GM21360 (cell line): ENCODE measurements around the gene APLP2.

ENCODE experiments used
- ATAC-seq: cut with Tn5 transposase; IDR thresholded peaks from one replicate; pipeline ENCODE4 v1.9.1; 2021; ENCODE audit warnings: mild to moderate bottlenecking, moderate library complexity; ENCODE audit not compliant: unreplicated experiment

APLP2 gene

DNA sequence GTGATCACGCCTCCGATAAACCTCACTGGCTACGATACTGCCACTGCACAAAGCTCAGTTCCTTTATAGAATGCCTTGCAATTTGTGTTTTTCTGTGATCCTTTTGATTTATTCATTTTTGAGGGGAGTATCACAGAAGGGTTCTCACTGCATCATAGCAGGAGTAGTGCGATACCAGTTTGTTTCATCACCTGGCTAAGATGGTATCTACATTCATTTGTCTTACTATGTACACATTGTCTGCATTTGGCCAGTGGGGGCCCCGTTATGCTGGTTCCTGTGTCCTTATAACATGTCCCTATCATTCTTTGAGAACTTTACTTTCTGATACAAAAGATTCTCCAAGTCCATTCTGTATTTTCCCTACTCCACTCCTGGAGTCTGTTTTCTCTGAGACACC is 44.6 kb downstream of the APLP2 start:
- no peak for ATAC-seq

DNA sequence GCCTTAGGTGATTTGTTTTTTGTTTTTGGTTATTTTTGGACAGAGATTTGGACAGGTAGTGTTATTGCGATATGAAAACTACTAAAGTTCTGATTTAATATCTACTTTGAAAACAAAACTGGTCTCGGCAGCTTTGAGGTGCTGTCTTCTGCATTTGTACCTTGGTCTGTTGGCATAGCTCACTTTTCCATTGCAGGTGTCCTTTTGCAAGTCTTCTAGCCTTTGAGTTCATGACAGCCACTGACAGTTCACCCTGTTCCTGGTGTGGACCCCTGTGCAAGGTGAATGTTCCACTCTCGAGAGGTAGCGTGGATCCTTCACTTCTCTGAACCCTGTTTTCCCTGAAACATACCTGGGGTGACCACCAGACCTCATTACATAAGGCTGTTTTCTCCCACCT is 45.0 kb downstream of the APLP2 start:
- no peak for ATAC-seq

DNA sequence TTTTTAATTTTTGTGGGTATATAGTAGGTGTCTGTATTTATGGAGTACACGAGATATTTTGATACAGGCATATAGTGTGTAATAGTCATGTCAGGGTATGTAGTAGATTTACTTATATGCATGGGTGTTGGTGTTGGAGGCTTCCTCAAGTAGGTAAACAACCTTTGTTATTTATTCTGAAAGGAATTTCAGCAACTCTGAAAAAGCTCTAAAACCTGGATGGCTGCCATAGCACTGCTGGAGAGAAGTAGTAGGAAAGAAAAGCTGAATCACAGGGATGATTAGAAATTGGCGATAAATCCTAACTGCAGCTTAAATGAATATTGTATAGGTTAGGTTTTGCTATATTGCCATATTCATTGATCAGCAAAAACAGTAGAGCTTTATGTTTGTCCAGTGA is 45.5 kb downstream of the APLP2 start:
- ATAC-seq: no peak

DNA sequence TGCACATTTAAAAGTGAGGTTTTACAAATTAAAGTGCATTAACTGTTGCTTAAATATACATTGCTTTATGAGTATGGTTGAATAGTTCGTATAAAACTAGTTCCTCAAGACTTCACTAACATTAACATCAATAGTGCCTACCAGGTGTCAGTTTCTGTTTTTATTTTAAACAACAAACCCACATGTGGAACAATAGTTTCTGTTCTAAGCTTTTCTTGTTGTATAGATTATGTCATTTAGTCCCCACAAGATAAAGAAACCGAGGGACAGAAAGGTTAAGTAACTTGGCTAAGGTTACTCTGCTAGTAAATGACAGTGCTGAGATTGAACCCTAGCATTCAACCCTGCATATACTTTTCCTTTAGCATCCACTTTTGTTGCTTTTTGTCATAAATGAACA is 48.5 kb downstream of the APLP2 start:
- peak; percentile 92 for ATAC-seq

- peak; percentile 54 for ATAC-seq
Observed at GRCh38 chr11:130118636-130119387, 49.1 kb downstream of the APLP2 start.

DNA sequence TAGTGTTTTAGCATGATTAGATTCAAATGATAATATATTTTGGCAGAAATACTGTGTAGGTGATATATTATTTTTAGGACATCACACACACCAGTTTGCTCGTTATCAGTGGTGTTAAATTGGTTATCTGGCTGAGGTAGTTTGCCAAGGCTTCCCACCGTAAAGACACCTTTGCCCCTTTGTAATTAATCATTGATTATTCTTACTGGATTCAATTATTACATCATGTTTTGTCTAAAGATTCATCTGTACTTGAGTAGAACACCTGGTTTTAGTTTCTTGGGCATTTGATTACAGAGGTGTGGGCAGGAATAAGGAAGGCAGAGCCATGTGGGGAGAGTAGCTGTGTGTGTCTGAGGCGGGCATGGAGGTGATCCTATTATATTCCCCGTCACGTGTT is 50.4 kb downstream of the APLP2 start:
- ATAC-seq: no peak

DNA sequence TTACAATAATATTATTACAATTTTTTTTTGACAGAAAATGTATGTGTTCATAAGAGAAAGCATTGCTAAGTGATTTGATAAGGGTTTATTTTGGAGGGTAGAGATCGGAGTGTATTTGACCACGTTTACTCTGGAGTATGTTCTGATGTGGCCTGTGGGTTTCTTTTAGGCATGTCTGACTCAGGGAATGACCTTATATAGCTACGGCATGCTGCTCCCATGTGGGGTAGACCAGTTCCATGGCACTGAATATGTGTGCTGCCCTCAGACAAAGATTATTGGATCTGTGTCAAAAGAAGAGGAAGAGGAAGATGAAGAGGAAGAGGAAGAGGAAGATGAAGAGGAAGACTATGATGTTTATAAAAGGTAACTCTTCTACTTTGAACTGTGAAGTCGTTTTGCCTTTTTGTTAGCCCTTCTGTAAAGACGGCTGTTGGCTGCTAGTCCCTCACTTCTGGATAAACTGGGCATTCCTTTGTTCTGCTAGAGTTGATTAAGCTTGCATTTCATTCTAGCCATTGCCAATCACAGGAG is 51.8 kb downstream of the APLP2 start:
- ATAC-seq: no peak

- no peak for ATAC-seq
Observed at GRCh38 chr11:130122141-130122575, 52.5 kb downstream of the APLP2 start.

DNA sequence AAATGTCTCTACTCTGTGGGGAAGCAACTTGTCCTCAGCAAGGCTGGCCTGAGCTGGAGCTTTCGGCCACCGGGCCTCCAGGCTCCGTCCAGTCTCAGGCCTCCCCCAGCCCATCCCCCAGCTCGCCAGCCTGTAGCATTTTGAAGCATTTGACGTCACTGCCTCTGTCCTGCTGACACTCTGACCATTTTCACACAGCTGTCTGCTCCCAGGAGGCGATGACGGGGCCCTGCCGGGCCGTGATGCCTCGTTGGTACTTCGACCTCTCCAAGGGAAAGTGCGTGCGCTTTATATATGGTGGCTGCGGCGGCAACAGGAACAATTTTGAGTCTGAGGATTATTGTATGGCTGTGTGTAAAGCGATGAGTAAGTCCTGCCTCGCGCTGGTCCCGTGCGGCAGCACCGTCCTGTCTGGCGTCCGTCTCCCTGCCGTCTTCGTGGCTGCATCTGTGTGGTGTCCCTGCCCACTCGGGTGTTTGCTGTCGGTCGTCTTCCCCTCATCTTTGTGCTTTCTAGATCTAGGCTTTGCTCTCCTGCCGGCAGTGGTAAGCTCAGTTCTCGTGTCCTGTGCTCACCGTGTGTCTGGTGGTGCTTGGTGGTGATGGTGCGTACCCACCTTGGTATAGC is 53.8 kb downstream of the APLP2 start:
- ATAC-seq: no peak

GRCh38 chr11:130124096-130124495 is 54.4 kb downstream of the APLP2 start:
- no peak for ATAC-seq

DNA sequence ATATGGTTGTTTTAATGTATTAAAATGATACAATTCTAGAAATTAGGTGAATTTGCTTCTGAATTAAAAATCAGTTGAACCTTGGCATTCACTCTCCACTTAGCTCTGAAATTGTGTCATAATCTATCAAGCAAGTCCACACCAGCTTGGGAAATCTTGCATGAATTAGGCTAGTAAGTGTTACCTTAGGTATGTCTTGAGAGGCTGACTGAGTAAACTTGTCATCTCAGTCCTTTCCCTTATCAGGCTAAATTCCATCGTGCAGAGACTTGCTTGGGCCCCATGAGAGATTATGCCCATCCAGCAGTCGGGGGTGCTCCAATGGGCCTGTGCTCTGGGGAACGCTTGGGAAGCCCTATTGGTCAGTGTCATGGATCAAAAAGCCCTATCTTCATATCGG is 55.9 kb downstream of the APLP2 start:
- no peak for ATAC-seq

DNA sequence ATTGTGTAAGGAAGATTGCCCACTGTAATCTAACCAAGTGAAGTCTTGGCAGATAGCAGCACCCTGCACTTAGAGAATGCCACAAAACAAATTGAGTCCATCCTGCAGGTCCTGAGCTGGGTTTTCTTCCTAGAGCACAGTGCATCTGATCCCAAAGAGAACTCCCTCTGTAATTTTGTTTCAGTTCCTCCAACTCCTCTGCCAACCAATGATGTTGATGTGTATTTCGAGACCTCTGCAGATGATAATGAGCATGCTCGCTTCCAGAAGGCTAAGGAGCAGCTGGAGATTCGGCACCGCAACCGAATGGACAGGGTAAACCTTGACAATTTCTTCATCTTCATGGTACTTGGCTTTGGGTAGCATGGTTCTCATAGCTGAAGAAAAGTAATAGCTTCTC is 56.8 kb downstream of the APLP2 start:
- ATAC-seq: no peak

DNA sequence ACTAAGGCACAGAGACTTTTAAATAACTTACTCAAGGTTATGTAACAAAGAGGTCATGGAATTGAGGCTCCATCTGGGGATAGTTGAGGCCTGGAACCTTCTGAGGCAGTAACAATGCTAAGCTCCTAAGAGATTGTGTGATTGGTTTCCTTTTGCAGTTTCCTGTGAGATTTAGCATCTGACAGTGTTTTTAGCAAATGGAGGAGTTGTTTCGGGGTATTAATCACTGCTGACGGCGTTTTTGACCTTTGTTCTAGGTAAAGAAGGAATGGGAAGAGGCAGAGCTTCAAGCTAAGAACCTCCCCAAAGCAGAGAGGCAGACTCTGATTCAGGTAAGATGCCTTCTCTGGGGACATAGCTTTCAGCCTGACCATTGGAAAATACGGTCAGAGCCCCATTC is 57.8 kb downstream of the APLP2 start:
- ATAC-seq: no peak

DNA sequence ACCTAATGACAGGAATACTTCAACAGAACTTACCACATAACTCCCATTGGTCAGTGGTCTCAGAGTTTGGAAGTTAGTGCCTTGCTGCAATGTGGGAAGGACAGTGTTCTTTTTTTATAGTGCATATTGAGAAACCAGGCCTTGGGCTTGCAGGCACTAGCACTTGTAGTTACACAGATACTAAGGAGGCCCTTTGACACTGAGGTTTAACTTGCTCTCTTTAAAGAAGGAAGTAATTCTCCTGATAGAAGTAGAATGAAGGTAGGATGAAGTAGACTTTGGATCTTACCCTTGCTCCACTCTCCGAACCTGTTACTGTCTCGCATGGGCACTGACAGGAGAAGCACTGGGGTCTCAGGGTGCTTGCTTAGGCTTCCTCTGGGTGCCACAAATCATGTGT is 58.9 kb downstream of the APLP2 start:
- ATAC-seq: no peak

- ATAC-seq: no peak
Observed at GRCh38 chr11:130129922-130130321, 60.2 kb downstream of the APLP2 start.

DNA sequence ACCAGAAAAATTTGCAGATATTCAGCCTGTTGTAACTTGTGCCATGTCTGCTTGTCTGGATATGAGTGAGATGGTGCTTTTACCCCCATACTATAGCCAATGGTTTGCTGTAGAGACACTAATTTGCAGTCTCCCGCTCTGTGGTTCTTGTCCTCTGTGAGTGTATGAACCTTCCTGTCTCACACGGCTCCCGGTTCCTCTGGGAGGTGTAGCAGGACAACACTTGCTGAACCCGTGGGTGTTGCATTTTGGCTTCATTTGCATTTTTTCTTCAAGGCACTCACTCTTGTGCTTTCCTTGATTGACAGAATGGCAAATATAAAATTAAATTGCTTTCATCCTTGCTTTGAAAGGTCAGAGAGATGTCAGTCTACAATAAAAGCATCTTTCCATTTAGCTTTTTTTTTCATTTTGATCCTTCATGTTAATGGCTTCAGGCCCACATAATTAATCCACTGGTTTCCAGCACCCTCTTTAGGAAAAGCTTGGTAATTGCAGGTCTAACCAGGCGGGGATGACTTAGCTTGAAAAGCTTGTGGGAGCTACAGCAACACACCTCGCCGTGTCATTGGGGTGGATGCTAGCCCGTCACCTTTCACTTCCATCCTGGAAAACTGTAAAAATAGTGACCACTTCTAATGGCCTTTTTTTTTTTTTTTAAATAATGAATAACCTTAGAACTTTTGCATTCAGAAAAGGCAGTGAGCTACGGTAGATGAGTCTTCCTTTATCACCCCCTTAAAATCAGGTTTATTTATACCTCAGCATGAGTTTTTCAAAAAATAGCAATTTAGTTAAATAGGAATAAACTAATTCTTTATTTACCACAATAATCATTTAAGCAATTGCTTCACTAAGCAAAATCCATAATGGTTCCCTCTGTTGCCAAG is 62.5 kb downstream of the APLP2 start:
- peak; percentile 77 for ATAC-seq

DNA sequence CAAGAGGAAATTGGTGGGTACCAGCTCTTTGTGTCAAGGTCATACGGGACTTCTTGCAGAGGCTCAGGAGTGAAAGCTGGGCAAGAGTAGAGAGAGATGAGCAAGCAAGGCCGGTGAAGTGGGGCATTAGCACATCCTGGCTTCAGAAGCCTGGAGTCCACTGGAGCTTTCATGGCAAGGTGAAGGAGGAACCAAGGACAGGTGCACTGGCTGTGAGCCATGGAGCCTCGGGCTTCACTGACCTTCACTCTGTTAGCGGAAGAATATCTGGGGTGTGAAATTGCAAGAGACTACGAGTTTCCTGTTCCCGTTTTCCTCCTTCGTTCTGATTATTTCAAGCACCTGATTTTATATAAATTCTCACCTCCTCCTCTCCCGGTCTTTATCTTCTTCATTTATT is 64.0 kb downstream of the APLP2 start:
- no peak for ATAC-seq

DNA sequence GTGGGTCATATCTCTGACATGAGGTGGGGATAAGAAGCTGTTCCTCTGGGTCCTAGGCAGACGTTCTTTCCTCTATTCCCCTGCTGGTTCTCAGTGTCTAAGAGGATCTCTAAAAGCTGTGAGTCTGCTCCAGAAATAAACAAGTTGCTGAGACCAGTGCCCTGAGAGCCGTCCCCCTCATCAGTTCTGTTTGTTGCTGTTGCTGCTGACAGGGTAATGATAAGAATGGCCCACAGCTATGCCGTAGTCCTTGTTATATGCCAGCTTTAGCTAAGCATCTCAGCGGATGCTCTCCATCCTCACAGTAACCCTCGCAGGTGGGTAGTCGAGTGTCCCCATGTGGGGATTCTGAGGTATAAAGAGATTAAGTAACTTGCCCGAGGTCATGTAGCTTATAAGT is 66.4 kb downstream of the APLP2 start:
- no peak for ATAC-seq

GRCh38 chr11:130137999-130138398 is 68.3 kb downstream of the APLP2 start:
- ATAC-seq: no peak

DNA sequence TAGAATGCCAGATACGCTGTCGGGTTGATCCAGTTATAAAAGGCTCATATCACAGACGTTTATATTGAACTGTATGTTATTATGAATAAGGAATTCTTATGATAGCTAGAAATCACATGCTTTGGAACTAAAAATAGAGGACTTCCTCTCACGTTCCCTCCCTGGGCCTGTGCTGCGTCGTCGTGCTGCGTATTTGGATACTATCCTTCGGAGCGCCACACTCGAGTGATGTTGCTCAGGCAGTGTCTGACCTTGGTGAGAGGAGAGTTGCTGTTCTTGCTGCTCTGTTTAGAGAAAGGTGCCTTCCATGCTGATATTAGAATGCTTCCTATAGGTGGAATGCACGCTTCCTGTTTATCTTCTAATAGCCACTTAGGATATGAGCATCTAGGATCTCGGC is 69.7 kb downstream of the APLP2 start:
- no peak for ATAC-seq

DNA sequence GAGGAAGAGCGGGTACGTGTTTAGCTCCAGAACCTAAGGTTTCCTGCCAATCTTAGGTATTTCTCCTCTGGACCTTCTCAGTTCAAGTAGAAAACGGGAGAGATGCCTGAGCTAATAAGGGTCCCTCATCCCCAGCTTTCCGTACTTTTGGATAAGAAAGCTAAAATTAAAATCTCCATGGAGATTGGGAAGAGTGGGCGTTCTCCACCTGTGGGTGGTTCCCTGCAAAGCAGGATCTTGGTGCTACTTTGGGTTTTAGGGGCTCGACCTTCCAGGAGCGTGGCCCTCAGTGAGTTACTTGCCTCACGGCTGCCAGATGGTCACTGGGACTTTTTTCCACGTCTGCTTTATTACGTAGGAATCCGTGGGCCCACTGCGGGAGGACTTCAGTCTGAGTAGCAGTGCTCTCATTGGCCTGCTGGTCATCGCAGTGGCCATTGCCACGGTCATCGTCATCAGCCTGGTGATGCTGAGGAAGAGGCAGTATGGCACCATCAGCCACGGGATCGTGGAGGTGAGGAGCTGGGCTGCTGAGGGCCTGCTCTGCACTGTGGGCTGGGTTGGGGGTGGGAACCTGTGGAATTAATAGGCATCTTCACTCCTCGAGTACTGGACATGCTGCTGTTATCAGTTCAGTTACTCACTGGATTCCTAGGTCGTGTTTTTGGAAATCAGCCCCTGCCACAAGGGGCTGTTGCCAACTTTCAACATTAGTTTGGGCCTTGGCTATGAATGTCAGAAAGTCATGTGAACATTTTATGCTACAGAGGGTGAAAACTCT is 72.1 kb downstream of the APLP2 start:
- no peak for ATAC-seq
